OCI-M2 (cell line): Measurements from ENCODE around the gene OVOL3.
"Not testable (repeated sequence)": the region's sequence is repeated elsewhere in the genome, so short reads cannot be mapped to it uniquely, and the experiment has no call there.

Experiments used
- DNase-seq: peaks from one replicate; lab custom pipeline; 2025; ENCODE audit not compliant: unreplicated experiment; lab: John Stamatoyannopoulos, UW

Gene OVOL3

DNA sequence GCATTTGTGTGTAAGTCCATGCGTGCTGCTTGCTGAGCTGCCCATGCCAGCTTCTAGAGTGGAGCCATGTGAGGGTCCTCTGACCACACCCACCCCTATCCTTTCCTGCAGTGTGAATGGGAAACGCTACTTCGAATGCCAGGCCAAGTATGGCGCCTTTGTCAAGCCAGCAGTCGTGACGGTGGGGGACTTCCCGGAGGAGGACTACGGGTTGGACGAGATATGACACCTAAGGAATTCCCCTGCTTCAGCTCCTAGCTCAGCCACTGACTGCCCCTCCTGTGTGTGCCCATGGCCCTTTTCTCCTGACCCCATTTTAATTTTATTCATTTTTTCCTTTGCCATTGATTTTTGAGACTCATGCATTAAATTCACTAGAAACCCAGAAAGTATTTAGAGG, 14.6 kb downstream of the OVOL3 start:
- DNase-seq = no peak

DNA sequence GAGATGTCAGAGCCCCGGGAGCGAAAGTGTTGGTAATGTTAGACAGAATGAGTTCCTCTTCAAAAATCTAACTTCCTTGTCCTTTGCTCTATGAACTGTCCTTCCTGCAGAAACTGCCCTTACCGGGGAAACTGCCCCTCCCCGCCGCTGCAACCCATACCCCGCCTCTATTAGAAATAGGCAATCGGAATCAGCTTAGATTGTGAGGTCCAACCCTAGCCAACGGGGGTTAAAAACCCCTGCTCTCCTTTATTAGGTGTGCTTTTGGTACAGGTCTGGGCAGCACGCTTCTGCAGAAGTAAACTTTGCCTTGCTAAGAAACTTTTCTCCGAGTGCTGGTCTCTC, 17.4 kb downstream of the OVOL3 start:
- no peak for DNase-seq

DNA sequence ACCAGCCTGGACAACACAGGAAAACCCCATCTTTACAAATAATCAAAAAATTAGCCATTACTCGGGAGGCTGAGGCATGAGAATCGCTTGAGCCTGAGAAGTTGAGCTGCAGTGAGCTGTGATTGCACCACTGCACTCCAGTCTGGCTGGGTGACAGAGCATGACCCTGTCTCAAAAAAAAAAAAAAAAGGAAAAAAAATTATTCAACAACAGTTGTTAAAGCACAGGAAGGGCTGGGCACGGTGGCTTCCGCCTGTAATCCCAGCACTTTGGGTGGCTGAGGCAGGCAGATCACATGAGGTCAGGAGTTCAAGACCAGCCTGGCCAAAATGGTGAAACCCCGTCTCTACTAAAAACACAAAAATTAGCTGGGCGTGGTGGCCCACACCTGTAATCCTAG, 20.3 kb downstream of the OVOL3 start:
- not testable (repeated sequence) for DNase-seq

DNA sequence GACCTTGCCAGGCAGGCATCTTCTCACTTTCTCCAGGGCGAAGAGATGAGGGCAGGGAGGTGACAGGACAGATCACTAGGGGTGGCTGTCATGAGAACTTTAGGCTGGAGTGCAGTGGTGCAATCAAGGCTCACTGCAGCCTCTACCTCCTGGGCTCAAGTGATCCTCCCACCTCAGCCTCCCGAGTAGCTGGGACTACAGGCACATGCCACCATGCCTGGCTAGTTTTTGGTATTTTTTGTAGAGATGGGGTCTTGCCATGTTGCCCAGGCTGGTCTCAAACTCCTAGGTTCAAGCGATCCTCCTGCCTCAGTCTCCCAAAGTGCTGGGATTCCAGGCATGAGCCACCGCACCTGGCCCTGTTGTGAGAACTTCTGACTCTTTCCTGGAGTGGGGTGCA, 23.9 kb downstream of the OVOL3 start:
- not testable (repeated sequence) for DNase-seq

DNA sequence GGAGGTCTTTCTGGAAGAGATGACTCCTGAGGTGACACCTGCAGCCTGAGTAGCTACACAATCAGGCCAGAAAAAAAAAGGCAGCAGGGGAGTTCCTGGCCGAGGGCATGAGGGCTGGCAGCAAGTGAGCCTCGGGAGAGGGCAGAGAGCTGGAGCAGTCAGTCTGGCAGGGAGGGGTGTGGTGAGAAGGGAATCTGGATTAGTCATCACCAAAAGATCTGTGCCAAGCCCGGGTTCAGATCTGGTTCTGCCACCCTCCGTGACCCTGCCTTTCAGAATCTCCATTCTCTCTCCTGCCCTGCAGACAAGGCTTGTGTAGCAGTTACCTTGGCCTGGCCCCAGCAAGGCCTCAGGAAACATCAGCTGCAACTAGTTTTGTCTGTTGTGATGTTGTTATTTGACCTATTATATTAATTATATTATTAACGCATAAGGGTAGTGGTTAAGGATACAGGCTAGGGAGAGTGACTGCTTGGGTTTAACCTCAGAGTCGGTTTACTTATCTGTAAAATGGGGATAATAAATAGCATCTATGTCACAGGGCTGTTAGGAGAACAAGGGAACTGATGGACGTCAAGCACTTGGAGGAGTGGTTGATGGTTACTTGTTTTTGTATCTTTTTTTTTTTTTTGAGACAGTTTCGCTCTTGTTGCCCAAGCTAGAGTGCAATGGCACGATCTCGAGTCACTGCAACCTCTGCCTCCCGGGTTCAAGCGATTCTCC, 26.2 kb downstream of the OVOL3 start:
- DNase-seq = no peak

DNA sequence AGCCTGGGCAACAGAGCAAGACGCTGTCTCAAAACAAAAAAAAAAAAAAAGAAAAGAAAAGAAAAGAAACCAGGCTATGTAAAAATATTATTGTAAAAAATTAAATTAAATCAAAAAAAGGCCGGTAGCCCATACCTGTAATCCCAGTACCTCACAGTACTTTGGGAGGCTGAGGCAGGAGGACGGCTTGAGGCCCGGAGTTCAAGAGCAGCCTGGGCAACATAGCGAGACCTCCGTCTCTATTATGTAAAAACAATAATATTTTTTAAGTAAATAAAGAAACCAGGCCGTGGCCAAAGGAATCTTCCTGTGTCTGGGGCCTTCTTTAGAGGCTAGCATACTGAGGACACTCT, 28.2 kb downstream of the OVOL3 start:
- no peak for DNase-seq

DNA sequence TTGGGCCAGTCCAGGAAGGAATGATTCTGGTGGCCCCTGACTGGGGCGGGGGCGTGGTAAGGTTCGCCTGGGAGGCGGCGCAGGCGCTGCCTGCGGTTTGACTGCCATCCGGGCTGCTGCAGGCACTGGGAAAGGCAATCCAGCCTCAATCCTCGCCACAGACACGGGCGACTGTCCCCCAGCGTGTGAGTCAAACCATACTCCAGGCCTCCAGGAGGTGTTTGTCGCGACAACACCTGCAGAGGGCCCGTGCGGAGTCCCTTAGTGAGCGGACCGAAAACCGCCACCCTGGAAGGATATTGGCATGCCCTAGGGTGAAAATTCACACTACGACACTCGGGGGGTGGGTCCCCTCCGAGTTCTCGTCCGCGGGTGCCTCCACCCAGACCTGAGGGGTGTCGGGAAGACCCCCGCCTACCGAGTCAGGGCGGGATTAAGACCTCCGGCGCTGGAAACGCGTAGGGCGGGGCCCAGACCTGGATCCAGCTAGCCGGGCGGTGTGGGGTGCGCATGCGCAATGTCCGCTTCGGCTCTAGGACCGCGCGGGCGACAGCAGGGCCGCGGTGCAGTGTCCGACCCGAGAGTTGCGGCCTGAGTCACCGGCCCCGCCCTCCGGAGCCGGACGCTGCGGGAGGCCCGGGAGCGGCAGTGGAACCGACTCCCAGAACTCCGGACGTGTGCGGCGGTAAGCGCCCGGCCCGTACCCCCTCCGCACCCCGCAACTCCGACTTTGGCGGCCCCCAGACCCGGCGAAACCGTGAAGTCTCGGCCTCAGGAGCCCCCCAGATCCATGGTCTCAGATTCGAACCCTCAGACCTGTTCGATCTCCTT, 28.7 kb downstream of the OVOL3 start, which contains the start of gene CAPNS1:
CAPNS1 (plus strand) TSS at position 594 of the 831 bp plus-strand sequence. CDS start 946 bp downstream, outside the sequence.
- peak; percentile 99 for DNase-seq

DNA sequence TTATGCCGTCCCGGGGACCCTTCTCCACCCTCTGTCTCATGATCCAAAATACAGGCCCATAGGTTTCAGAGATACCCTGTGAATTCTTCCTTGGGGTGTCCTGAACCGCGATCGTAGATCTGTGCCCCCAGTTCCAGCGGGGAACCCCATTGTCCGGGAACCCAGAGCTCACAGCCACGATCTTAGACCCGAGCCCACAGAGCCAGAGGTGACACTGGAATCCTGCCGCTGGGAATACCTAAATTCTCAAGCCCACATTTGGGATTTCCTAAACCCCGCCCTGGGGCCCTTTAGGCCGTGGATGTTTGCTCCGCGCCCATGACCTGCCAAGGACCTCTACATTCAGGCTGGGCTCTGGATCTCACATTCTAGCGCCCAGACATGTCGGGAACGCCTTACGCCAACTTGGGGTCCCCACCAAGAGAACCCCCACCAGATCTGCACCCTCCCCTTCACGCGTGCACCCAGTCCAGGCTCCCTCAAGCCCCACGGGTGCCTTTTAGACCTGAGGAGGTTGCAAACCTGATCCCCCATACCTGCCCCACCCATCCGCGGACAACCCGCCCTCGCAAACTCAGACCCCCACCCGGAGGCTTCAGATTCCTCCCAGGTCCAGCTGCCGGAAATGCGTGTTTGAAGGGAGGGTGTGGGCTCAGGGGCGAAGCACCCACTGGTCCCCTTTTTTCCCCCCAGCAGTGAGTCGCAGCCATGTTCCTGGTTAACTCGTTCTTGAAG, 29.5 kb downstream of the OVOL3 start:
- DNase-seq = peak; percentile 92

DNA sequence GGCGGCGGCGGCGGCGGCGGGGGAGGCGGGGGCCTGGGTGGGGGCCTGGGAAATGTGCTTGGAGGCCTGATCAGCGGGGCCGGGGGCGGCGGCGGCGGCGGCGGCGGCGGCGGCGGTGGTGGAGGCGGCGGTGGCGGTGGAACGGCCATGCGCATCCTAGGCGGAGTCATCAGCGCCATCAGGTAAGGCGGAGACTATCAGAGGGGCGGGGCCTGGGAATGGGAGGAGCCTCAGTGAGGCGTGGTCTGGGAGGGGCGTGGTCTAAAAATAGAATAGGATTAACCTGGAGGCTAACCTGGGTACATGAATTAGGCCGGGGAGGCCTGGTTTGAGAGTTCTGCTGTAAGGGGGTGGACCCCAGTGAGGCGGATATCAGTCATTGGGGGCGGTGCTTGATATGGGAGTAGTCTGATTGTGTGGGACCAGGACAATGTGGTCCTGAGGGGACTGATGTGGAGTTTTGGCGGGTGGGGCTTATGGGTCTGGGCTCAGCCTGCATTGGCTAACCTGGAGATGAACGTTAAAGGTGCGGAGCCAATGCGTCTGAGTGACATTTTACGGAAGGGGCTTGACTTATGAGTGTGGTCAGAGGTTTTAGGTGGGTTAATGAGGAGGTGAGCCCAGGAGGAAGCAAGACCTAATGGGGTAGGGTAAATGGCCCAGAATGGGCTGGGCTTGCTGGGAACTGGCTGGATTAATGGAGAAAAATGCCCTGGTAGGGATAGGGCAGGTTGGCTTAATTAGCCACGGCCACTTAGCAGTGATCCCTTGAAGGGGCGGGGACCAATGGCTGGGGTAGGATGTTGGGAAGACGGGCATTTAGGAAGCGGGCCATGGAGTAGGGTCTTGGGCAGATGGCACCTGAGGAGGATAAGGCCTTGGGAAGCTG, 30.3 kb downstream of the OVOL3 start:
- DNase-seq = peak; percentile 90

DNA sequence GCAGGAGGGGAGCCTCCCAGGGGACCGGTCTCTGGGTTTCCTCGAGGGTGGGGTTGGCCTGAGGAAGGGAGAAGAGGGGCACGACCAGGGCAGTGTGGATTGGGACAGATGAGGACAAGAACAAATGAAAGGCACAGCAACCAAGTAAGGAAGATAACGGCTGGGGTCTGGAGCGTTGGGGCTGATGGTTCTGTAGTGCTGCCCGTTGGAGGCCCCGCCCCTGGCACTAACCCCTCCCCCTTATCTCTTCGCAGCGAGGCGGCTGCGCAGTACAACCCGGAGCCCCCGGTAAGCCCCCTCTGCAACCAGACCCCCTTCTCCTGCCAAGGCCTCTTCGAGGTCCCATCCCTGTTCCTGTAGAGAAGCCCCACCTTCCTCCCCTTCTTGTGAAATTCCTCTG, 31.1 kb downstream of the OVOL3 start:
- DNase-seq = no peak

DNA sequence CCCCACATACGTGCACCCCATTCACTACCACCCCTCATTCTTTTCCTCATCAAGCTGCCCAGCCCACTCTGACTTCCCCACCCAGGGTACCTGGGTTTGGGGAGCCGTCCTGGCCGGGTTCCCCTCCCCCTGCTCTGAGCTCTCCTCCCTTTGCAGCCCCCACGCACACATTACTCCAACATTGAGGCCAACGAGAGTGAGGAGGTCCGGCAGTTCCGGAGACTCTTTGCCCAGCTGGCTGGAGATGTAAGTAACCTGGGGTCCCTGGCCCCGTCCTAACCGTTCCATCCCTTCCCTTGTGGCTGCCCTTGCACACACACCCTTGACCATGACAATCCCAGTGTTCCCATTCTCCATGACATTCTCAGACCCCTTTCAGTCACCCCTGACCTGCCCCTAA, 31.6 kb downstream of the OVOL3 start:
- DNase-seq = no peak

DNA sequence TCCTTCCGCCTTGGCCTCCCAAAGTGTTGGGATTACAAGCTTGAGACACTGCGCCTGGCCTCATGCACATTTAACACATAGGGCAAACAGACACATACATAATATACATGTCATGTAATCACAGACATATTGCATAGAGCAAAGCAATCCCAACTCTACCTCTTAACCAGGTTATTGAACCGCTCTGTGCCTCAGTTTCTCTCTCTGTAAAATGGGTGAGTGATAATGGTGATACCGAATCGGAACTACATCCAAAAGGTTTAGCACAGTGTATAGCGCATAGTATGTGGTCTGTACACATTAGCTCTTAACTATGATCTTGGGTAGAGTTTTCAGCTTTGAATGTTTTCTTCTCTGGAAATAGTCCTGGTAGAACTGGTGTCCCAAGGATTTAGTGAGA, 33.7 kb downstream of the OVOL3 start:
- no peak for DNase-seq

DNA sequence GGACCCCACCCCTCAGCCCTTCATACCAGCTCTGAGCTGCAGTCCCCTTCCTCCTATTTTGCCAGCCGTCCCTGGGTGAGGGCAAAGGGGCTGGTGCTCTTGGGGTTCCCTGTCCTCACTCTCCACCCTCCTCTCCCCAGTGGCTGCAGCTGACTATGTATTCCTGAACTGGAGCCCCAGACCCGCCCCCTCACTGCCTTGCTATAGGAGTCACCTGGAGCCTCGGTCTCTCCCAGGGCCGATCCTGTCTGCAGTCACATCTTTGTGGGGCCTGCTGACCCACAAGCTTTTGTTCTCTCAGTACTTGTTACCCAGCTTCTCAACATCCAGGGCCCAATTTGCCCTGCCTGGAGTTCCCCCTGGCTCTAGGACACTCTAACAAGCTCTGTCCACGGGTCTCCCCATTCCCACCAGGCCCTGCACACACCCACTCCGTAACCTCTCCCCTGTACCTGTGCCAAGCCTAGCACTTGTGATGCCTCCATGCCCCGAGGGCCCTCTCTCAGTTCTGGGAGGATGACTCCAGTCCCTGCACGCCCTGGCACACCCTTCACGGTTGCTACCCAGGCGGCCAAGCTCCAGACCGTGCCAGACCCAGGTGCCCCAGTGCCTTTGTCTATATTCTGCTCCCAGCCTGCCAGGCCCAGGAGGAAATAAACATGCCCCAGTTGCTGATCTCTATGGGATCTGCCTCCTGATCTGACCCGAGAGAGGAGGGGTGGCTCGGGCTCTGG, 38.9 kb downstream of the OVOL3 start:
- DNase-seq = no peak

DNA sequence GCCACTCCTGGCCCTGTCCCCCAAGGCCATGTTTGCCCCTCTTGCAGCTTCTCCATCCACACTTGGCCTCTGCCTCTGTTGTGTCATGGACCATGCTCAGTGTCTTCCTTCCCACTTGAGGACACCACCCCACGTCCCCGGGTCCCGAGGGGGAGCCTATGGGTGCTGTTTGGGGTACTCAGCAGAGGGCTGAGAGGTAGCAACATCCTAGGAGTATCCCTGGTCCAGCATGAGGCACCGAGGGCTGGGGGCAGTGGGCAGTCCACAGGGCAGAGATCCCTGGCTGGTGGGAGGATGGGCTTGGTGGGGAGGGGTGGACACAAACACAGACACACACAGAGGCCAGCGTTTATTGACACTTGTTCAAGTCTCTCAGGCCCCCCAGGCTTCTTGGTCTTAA, 39.6 kb downstream of the OVOL3 start:
- no peak for DNase-seq

DNA sequence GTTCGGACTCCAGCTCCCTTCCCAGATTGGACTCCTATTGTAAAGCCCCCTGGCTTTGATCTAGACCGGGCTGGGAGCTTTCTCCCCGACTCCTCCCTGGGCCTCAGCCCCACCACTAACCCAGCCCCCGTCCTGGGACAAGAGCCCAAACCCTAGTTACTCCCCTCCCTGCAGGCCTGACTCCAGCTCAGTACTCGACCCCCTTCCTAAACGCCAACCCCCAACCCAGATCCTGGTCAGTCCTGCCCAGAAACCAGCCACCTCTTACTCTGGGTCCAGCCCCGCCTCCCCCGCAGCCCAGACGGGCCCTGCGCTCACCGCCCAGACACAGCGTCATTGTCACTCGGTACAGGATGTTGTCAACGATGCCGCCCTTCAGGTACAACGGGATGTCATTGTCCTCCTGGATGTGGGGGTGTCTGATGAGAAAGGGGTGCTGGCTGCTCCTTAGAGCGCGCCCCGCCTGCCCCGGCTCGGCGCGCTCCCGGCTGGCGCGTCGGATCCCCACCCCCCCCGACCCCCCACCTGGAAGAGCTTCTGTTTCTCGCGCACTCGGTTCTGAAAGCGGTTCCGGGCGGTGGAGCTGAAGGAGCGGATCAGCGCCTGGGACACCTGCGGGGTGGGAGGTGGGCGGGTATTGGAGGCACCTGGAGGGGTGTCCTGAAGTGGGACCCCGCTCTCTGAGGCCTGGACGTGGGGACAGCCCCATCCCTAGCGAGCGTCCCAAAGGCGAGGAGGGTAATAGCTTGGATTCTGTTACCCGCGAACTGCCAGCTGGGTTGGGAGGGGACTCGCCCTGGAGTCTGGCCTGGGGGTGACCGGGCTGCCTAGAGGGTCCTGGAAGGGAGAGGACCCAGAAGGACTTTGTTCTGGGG, 40.4 kb downstream of the OVOL3 start:
- no peak for DNase-seq

DNA sequence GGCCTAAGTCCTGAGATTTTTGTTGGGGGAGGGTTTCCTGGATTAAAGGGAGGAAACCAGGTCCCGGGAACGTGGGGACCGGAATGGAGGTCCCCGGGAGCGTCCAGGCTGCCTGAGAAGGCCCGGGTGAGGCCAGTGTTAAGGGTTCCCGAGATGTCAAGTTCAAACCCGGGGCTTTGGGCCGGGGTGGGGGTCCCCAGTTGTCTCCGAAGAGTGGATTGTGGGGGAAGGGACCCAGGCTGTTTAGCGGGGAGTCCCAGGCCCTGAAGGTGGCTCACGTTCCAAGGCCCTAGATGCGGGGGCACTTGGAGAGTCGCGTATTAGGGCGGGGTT, 41.0 kb downstream of the OVOL3 start:
- DNase-seq = no peak

DNA sequence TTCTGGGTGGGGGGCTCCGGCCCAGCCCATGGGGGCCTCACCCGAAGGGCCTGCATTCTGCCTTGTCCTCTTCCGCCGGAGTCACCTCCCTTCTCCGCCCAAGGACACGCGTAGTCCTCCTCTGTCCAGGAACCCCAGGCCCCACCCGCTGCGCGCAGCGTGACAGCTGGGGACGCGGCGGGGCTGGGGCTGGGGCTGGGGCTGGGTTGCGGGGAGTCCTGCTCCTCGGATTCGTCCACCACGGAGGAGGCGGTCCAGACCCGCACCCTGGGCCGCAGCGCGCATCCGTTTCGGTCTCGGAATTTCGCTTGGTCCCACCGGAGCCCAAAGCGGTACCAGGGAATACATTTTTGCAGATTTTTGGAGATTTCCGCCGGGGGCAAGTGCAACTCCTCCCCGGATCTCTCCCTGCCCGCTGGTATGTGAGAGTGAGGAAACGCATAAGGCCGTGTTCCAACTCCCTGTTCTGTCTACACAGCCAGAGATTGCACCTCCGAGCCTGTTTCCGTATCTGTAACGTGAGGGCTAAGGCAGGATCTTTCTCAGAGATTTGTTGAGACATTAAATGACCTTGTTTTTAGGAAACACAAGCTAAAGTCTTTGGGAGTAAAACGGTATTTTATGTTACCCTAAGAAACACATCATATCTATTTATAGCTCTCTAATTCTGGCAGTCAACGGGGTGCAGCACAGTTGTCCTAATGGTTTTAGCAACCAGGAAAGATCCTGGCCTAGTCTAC, 41.6 kb downstream of the OVOL3 start, which contains the start of gene COX7A1:
COX7A1 (minus strand) TSS at position 96 of the 740 bp plus-strand sequence; CDS start at position 56, 40 bp downstream.
- no peak for DNase-seq

DNA sequence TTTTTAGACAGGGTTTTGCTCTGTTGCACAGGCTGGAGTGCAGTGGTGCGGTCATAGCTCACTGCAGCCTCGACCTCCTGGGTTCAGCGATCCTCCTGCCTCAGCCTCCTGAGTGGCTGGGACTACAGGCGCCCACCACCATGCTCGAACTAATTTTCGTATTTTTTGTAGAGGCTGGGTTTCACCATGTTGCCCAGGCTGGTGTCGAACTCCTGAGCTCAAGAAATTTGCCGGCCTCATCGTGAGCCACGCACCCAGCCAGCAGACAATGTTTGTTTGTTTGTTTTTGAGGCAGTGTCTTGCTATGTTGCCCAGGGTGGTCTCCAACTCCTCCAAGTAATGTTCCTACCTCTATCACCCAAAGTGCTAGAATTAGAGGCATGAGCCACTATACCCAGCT, 42.2 kb downstream of the OVOL3 start:
- DNase-seq = no peak
